EH (cell line): Measurements from ENCODE around the gene SLC25A15.
A peak's percentile ranks its signal among the peaks of the same experiment; 100 is the strongest.
"Not testable (repeated sequence)": the region's sequence is repeated elsewhere in the genome, so short reads cannot be mapped to it uniquely, and the experiment has no call there.

ENCODE experiments used
- DNase-seq: peaks from one replicate; pipeline ENCODE4 v3.0.0-alpha.2; 2015; ENCODE audit warnings: low read depth

The SLC25A15 gene

DNA sequence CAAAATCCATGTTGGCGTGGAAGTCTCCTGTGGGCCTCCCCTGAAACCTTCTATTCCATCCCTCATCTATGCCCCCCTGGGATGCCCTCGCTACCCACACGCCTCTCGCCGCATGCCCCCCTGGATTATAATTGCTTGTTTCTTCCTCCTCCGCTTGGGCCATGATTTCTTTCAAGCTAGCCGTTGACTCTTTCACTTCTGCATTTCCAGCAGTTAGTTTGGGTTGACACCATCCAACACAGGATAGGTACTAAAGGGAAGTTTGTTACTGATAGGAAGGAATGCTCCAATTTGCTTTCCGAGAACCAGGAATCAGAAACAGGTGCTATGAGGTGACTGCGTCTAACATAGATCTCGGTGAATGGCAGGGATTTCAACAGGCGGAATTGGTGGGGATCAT is 7.7 kb upstream of the SLC25A15 start:
- DNase-seq = no peak

- not testable (repeated sequence) for DNase-seq
Observed at GRCh38 chr13:40782971-40783370, 6.4 kb upstream of the SLC25A15 start.

DNA sequence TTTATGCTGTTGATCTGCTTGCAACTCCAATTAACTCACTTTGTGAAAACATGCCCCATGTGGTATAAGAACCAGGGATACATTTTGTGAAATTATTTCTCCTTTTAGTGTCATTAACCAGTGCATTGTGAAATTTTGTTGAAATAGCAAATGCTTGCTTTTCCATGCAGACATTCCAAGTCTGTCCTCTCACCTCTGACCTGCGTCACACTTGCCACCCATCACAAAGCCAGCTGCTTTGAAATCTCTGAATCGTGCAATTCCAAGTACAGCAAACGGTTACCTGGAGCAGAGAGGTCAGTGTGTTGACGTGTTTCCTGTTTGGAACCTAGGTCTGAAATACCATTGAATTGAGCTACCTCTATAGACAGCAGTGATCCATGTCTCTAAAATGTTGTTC is 4.9 kb upstream of the SLC25A15 start:
- no peak for DNase-seq

- peak; percentile 59 for DNase-seq
Observed at GRCh38 chr13:40786568-40786996, 2.8 kb upstream of the SLC25A15 start.

DNA sequence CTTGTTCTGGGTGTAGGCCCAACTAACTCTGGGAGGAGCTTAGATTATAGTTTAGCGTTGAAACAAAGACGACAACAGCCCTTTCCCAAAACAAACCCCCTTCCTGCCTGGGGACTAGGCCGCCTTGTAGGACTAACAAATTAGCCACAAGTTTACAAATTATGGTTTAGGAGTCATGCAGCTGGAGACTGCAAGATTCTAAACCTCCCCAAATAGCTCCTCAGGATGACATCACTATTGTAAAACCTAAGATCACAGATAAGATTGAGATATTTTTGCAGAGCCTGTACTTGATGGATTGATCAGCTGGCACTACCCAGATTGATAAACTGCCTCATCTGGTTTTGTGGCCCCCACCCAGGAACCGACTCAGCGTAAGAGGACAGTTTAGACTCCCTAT is 2.3 kb upstream of the SLC25A15 start:
- peak; percentile 85 for DNase-seq

DNA sequence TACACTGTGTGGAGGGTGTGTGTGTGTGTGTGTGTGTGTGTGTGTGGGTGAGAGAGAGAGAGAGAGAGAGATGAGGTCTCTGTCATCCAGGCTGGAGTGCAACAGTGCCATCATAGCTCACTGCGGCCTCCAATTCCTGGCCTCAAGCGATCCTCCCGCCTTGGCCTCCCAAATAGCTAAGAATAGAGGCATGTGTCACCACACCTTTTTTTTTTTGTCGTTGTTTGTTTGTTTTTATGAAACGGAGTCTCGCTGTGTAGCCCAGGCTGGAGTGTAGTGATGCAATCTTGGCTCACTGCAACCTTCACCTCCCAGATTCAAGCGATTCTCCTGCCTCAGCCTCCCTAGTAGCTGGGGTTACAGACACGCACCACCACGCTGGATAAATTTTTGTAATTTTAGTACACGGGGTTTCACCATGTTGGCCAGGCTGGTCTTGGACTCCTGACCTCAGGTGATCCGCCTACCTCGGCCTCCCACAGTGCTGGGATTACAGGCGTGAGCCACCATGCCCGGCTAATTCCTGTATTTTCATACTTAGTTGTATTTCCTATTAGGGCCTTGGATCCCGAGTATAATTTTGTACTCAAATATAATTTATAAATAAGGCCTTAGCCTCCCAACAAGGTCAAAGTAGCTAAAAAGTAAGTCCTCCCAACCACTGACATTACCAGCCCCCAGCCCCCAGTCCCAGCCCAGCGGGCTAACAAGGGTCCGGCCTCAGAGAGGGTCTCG is 704 bp upstream of the SLC25A15 start:
- not testable (repeated sequence) for DNase-seq

DNA sequence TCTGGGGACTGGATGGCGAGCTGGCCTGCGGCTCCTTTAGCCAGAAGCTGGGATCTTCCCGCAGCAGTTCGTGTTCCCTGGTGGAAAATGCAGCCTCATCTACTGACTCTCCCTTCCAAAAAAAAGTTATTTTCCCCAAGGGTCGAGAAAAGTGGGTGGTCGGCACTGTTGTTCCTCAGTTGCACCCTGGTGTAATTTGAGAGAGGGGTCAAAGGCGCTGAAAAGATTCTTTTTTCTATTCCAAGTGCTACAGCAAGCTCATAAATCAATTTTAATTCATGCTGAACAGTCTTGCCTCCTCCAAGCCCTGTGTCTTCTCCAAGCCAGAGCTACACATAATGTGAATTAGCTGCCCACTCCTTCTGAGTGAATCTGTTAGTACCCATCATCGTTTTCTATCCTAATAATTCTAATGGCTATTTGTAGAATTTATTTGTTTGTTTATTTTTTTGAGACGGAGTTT is 774 bp downstream of the SLC25A15 start:
- no peak for DNase-seq

DNA sequence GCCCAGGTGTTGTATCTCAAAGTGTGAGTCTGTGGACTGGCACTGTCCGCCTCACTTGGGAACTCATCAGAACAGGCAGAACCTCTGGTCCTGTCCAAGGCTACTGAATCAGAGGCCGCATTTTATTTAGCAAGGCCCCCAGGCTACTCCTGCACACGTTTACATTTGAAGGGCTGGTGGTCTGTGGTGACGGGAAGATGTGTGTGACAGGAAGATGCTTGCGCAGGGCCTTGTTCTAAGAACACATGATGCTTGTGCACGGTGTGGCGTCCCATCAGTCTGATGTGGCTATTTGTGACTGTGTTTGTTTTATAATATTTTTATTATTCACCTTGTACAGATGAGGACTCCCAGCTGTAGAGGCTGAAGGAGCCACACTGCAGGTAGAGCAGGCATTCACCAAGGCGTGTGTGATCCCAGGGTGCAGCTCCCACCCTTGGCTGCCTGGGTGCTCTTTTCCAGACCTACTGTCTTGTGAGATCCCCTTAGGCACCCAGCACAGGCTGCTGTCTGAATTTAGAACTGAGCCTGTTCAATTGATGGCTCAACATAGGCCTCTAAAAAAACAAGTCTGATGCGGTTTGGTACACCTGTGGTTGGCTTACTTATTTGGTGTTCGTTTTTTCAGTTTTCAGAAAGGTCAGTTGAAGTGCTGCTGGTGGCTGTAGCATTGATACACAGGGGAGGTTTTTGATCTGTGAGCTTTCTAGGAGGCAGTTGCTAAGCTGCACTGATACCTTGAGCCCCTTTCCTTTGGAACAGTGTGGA is 3.1 kb downstream of the SLC25A15 start:
- no peak for DNase-seq

GRCh38 chr13:40793339-40793738 is 3.9 kb downstream of the SLC25A15 start:
- DNase-seq = no peak

GRCh38 chr13:40794414-40795368 is 5.3 kb downstream of the SLC25A15 start:
- DNase-seq = no peak

DNA sequence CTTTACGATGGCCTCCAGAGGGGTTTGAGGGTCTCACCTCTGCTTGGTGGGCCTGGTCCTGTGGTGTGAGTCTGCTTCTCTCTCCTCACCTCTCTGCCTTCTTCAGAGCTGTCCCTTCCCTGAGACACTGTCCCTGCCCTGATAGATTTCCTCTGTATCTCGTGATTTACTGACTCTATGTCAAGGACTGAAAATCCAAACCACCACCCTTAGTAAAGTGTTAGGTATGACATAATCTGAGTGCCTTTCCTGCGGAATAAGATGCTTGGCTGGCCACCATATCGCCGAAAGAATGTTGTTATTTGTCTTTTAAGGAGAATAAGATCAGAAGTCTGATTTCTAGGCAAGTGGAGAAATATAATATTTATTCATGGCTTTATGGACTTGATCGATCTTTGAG is 7.2 kb downstream of the SLC25A15 start:
- no peak for DNase-seq

- DNase-seq = no peak
Observed at GRCh38 chr13:40798380-40798779, 9.0 kb downstream of the SLC25A15 start.

- no peak for DNase-seq
Observed at GRCh38 chr13:40799508-40799907, 10.1 kb downstream of the SLC25A15 start.

GRCh38 chr13:40800559-40800958 is 11.1 kb downstream of the SLC25A15 start:
- no peak for DNase-seq

DNA sequence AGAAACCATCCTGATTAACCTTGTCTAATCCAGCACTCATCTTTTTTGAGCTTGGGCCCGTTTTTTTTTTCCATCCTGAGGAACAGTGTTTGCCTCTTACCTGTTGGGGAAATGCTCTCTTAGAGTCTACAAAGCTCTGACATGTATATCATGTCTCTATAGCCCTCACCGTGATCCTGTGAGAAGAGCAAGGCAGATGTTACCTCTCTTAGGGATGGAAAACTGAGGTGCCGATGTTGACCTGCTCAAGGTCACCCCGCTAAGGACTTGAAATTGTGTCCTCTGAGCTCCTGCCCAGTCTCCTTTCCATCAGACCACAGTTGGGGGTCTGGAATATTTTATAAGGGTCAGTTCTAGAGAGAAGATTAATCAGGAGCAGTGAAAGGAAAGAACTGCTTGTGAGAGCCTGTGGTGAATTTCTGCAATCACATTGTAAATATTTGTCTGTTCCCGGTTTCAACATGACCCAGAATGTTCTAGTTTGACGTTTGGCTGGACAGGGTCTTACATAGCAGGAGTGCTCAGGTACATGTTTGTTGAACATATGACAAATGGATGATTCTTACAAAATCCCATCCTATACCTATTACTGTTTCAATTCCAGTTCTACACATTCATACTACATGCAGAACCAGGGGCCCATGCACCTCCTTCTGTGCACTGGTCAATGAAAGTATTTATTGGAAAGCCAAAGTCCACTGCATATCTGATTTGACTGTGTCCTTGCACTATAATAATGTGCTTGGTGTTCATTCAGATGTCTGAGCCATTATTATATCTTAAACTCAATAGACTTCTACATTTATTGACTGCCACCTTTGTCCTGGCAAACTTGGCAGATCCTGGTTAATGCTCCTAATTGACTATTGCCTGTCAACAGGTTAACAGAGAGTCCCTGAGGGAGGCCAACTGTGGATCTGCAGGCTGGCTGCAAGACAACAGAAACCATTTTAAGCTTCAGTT is 12.1 kb downstream of the SLC25A15 start:
- no peak for DNase-seq

DNA sequence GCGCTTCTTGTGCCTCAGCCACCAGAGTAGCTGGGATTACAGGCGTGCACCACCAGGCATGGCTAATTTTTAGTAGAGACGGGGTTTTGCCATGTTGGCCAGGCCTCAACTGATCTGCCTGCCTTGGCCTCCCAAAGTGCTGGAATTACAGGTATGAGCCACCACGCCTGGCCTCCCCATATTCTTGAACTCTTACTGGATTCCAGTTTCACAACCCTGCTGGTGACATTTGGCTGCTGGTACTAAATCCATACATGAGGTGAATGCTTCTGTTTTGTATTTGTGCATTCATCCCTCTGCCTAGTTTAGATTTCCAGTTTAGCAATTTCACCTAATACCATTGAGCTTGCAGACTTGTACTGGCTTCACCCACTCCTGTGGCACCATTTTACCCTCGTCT is 13.9 kb downstream of the SLC25A15 start:
- DNase-seq = no peak

DNA sequence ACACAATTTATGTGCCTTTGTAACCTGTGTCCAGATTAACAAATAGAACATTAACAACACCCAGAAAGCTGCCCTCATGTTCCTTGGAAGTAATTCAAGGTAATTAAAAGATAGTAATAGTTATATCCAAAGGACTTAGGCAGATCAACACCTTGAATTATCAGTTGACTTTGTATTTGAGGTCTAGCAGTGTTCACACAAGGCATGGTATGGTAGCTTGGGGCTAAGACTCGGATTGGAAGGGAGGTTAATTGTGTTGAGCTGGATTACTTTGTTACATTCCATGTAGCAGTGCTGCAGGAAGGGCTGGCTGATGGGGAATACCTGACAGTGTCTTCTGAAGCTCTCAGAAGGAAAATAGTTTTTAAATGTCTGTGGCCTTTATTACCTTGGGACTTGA is 16.8 kb downstream of the SLC25A15 start:
- no peak for DNase-seq

GRCh38 chr13:40809471-40809870 is 20.1 kb downstream of the SLC25A15 start:
- DNase-seq = no peak

GRCh38 chr13:40812102-40812501 is 22.7 kb downstream of the SLC25A15 start:
- no peak for DNase-seq

DNA sequence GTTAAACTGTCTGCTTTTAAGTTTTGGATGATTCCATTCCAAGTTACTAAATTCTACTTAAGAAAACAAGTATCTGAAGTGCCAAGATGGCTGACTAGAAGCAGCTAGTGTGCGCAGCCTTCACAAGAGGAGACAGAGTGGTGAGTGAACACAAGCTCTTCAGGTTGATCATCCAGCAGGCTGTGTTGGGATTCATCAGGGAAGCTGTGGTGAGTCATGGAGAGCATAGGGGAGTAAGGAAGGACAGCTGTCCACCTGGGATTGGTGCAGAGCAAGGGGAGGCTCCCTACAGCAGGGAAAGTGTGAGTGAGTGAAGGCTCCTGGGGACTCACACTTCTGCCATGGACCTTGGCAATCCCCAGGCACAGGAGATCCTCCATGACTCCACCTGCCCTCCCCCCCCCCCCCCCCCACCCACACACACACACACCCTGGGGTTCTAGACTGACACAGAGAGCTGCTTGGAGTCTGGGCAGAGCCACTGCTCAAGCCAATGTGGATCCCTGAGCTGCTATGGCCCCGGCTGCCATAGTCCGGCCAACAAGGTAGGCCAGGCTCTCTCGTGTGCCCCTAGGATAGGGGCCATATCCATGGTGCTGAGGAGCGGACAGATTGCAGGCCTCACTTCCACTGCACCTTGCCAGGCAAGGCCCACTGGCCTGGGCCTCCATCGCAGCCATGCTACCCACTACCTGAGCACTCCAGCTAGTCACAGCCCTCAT is 23.5 kb downstream of the SLC25A15 start:
- DNase-seq = peak; percentile 38
